SU-DHL-6 (cell line): ENCODE data around the gene FAM209A.
"Not testable (repeated sequence)": the region's sequence is repeated elsewhere in the genome, so short reads cannot be mapped to it uniquely, and the experiment has no call there.

Experiments used
- H2AFZ ChIP-seq: fragments of 200-600 bp; sonication (generic); 2 replicates; pipeline ENCODE4 v1.6.1; 2014; ENCODE audit warnings: low read depth, mild to moderate bottlenecking, moderate library complexity, mixed read lengths, antibody characterized with exemption, low read length; ENCODE audit not compliant: severe bottlenecking
- H3F3A ChIP-seq: fragments of 200-600 bp; shearing (Covaris generic); 2 replicates; pipeline ENCODE4 v1.6.0; 2016; ENCODE audit warnings: antibody characterized with exemption, mild to moderate bottlenecking; ENCODE audit not compliant: insufficient read depth
- H3K27ac ChIP-seq: fragments of 200-600 bp; sonication (generic); 2 replicates; pipeline ENCODE4 v1.5.1; 2016; ENCODE audit warnings: low read depth, mild to moderate bottlenecking, low read length, moderate library complexity, mixed read lengths
- H3K27me3 ChIP-seq: fragments of 200-600 bp; sonication (generic), shearing (Covaris generic); 2 replicates; pipeline ENCODE4 v1.6.0; 2014; ENCODE audit warnings: mild to moderate bottlenecking, low read length
- H3K36me3 ChIP-seq: fragments of 200-600 bp; sonication (generic); 2 replicates; pipeline ENCODE4 v1.6.1; 2014; ENCODE audit warnings: mild to moderate bottlenecking, low read length, mixed read lengths
- H3K4me2 ChIP-seq: fragments of 300-600, 200-600 bp; shearing (Covaris generic), sonication (generic); 2 replicates; pipeline ENCODE4 v1.6.0; 2014; ENCODE audit warnings: low read length, low read depth, mild to moderate bottlenecking; ENCODE audit not compliant: poor library complexity, severe bottlenecking
- H3K4me3 ChIP-seq: fragments of 200-600 bp; sonication (generic); 2 replicates; pipeline ENCODE4 v1.5.1; 2014; ENCODE audit warnings: antibody characterized with exemption, low read length, mild to moderate bottlenecking, mixed read lengths; ENCODE audit not compliant: insufficient read depth, poor library complexity, severe bottlenecking
- H3K79me2 ChIP-seq: fragments of 200-600 bp; sonication (generic); 2 replicates; pipeline ENCODE4 v1.6.1; 2014; ENCODE audit warnings: mild to moderate bottlenecking, low read length, moderate library complexity; ENCODE audit not compliant: insufficient read depth
- H3K9ac ChIP-seq: fragments of 200-600 bp; sonication (generic); 2 replicates; pipeline ENCODE4 v1.7.0; 2014; ENCODE audit warnings: mild to moderate bottlenecking, low read length
- H3K9me2 ChIP-seq: fragments of 200-600 bp; sonication (generic); replicated peaks from 2 replicates; pipeline ENCODE4 v1.6.1; 2014; ENCODE audit warnings: low read length; ENCODE audit not compliant: insufficient read depth
- H3K9me3 ChIP-seq: fragments of 200-600 bp; sonication (generic); 2 replicates; pipeline ENCODE4 v1.6.1; 2014; ENCODE audit warnings: low read length, mixed read lengths; ENCODE audit not compliant: insufficient read depth
- H4K20me1 ChIP-seq: fragments of 200-600 bp; sonication (generic); 2 replicates; pipeline ENCODE4 v1.6.1; 2014; ENCODE audit warnings: low read depth, mild to moderate bottlenecking, antibody characterized with exemption, low read length, moderate library complexity, mixed read lengths
- CTCF ChIP-seq: fragments of 200-600 bp; sonication (generic); IDR thresholded peaks from one replicate; pipeline ENCODE4 v1.5.1; 2017; ENCODE audit warnings: antibody characterized with exemption, mild to moderate bottlenecking, low read length, moderate library complexity; ENCODE audit not compliant: insufficient read depth, poor library complexity, severe bottlenecking
- EZH2phosphoT487 ChIP-seq: fragments of 200-600 bp; sonication (generic), shearing (Covaris generic); conservative IDR thresholded peaks from 2 replicates; pipeline ENCODE4 v1.6.1; 2018; ENCODE audit warnings: mild to moderate bottlenecking, antibody characterized with exemption, low read length, moderate library complexity, mixed read lengths

Gene FAM209A

GRCh38 chr20:56520180-56520579, 4.4 kb upstream of the FAM209A start:
- Histone ChIP-seq H3K9me3 (peaks cover 5% of the 10 kb centered on the region), H3K9ac (no peak overlapping the region), H3K27ac (no peak overlapping the region), H3K27me3 (no peaks in the 10 kb centered on the region), H3F3A (no peaks in the 10 kb centered on the region), H3K36me3 (peaks cover 20% of the 10 kb centered on the region), H3K4me2 (no peak overlapping the region), H3K79me2 (no peaks in the 10 kb centered on the region), H3K4me3 (no peak overlapping the region), H4K20me1 (no peaks in the 10 kb centered on the region), H2AFZ (no peak overlapping the region), H3K9me2 (no peaks in the 10 kb centered on the region)
- TF ChIP-seq EZH2phosphoT487 (no peak), CTCF (no peak)

- not testable (repeated sequence) for H3K27ac ChIP-seq, H3K9ac ChIP-seq, H3K27me3 ChIP-seq, H3K9me2 ChIP-seq, H3K4me3 ChIP-seq, H4K20me1 ChIP-seq, H3K9me3 ChIP-seq, H3K79me2 ChIP-seq, H2AFZ ChIP-seq, H3K4me2 ChIP-seq, H3F3A ChIP-seq
- peaks cover 20% of the 10 kb centered on the region for H3K36me3 ChIP-seq
Measured at GRCh38 chr20:56520746-56521354, 3.7 kb upstream of the FAM209A start.

- TF ChIP-seq EZH2phosphoT487 (no peak), CTCF (no peak)
- Histone ChIP-seq H2AFZ (no peak overlapping the region), H3F3A (no peaks in the 10 kb centered on the region), H3K9me2 (no peaks in the 10 kb centered on the region), H3K79me2 (no peaks in the 10 kb centered on the region), H3K36me3 (peaks cover 20% of the 10 kb centered on the region), H4K20me1 (no peaks in the 10 kb centered on the region), H3K4me2 (no peak overlapping the region), H3K9me3 (peaks cover 5% of the 10 kb centered on the region), H3K4me3 (no peak overlapping the region), H3K27me3 (no peaks in the 10 kb centered on the region), H3K9ac (no peak overlapping the region), H3K27ac (no peak overlapping the region)
Measured at GRCh38 chr20:56522311-56522710, 2.2 kb upstream of the FAM209A start.

GRCh38 chr20:56527521-56527920, 3.0 kb downstream of the FAM209A start:
- no peaks in the 10 kb centered on the region for H4K20me1 ChIP-seq
- H2AFZ ChIP-seq = no peak overlapping the region
- no peaks in the 10 kb centered on the region for H3K9me2 ChIP-seq
- no peaks in the 10 kb centered on the region for H3K36me3 ChIP-seq
- no peak overlapping the region for H3K4me2 ChIP-seq
- H3K27me3 ChIP-seq = no peaks in the 10 kb centered on the region
- TF ChIP-seq EZH2phosphoT487 (no peak), CTCF (no peak)
- no peak overlapping the region for H3K27ac ChIP-seq
- no peaks in the 10 kb centered on the region for H3K9me3 ChIP-seq
- H3F3A ChIP-seq = no peaks in the 10 kb centered on the region
- no peaks in the 10 kb centered on the region for H3K79me2 ChIP-seq
- H3K9ac ChIP-seq = no peak overlapping the region
- H3K4me3 ChIP-seq = no peak overlapping the region

- not testable (repeated sequence) for H3K9me2 ChIP-seq, H3K9me3 ChIP-seq
Measured at GRCh38 chr20:56532946-56533345, 8.4 kb downstream of the FAM209A start, which contains the start of gene FAM209B. Gene FAM209B (plus strand): TSS chr20:56533246. CDS start chr20:56533342, 96 bp downstream.

More at GRCh38 chr20:56532946-56533345, 8.4 kb downstream of the FAM209A start, which contains the start of gene FAM209B:
- H4K20me1 ChIP-seq, H3K4me2 ChIP-seq, H3K79me2 ChIP-seq, H3F3A ChIP-seq, H3K9ac ChIP-seq, H2AFZ ChIP-seq, H3K4me3 ChIP-seq, H3K36me3 ChIP-seq, H3K27me3 ChIP-seq, H3K27ac ChIP-seq: not testable (repeated sequence)
